HepG2 (cell line): ENCODE measurements around the gene FGGY. TPM values are rescaled to one million over a fixed set of nuclear protein-coding genes. Genes with fewer than 3 reads are reported as not detected.

Experiments used
- ATAC-seq: fragments of 200-7000 bp; cut with Tn5 transposase; 3 replicates; pipeline ENCODE4 v1.9.1; 2020; ENCODE audit warnings: mild to moderate bottlenecking, moderate library complexity
- BruUV-seq: library from RNA; stranded (reverse); fragments of 400-500 nt; replicated peaks from 2 replicates; lab custom pipeline; 2021; lab: Mats Ljungman, UMichigan
- CTCF ChIA-PET: fragments of 300-600 bp; formaldehyde crosslinking; extraction: SDS; loops from one replicate; lab custom pipeline; 2021; ENCODE audit warnings: low total read pairs, inconsistent platforms, low intra/inter-chr PET ratio; lab: Yijun Ruan, JAX
- POLR2A ChIA-PET: fragments of 350-600 bp; sonication (Branson Sonifier 250); formaldehyde crosslinking; loops from one replicate; lab custom pipeline; 2020; ENCODE audit warnings: antibody characterized with exemption, inconsistent platforms; lab: Yijun Ruan, JAX
- DNase-seq: peaks from one replicate; pipeline ENCODE4 v3.0.0-alpha.2; 2015; ENCODE audit warnings: low spot score
- FAIRE-seq: peaks from 3 replicates; lab custom pipeline; 2011; peaks lifted over from hg19 to GRCh38; lab: Jason Lieb, UNC
- H2AFZ ChIP-seq: one replicate; pipeline ENCODE4 v1.6.1; 2011; ENCODE audit warnings: low read length, inconsistent platforms
- H3K27ac ChIP-seq: fragments of 300-600 bp; 3 replicates; pipeline ENCODE4 v1.8.0; 2011; ENCODE audit warnings: mixed run types, mild to moderate bottlenecking, mixed read lengths, low read length, inconsistent platforms; ENCODE audit not compliant: insufficient read depth; ENCODE audit errors: extremely low read length
- H3K27me3 ChIP-seq, 2 experiments: fragments of 200-600 bp in 1 of 2; 2 replicates in 1 of 2; 3 replicates in 1 of 2; pipeline versions ENCODE4 v1.6.0 to v1.8.0; 2011; ENCODE audit warnings: low read length in 2 of 2, mild to moderate bottlenecking in 2 of 2, moderate library complexity in 2 of 2, inconsistent platforms in 1 of 2; ENCODE audit not compliant: insufficient read depth in 2 of 2, control insufficient read depth in 1 of 2
- H3K36me3 ChIP-seq, 2 experiments: fragments of 200-600 bp in 1 of 2; replicated peaks in 1 of 2; 2 replicates in 1 of 2; 3 replicates in 1 of 2; pipeline versions ENCODE4 v1.5.1 to v1.8.0; 2011; ENCODE audit warnings: low read length in 2 of 2, inconsistent platforms in 1 of 2; ENCODE audit not compliant: insufficient read depth in 2 of 2, control insufficient read depth in 1 of 2
- H3K4me1 ChIP-seq: 2 replicates; pipeline ENCODE4 v1.5.1; 2012; ENCODE audit warnings: low read length, inconsistent platforms; ENCODE audit not compliant: insufficient read depth
- H3K4me2 ChIP-seq: 2 replicates; pipeline ENCODE4 v1.6.0; 2011; ENCODE audit warnings: low read depth, low read length, inconsistent platforms
- H3K4me3 ChIP-seq, 3 experiments: fragments of 200-600 bp in 1 of 3; sonication (generic), shearing (Covaris generic) in 1 of 3; replicated peaks in 1 of 3; 2 replicates each; pipeline ENCODE4 v1.5.1; 2011 to 2016; ENCODE audit warnings: low read length in 3 of 3, inconsistent platforms in 2 of 3, low read depth in 2 of 3, mild to moderate bottlenecking in 2 of 3, control low read depth in 1 of 3, mixed read lengths in 1 of 3; ENCODE audit not compliant: insufficient read depth in 1 of 3
- H3K79me2 ChIP-seq: one replicate; pipeline ENCODE4 v1.6.1; 2011; ENCODE audit warnings: low read length, inconsistent platforms; ENCODE audit not compliant: insufficient read depth
- H3K9ac ChIP-seq: 2 replicates; pipeline ENCODE4 v1.6.0; 2011; ENCODE audit warnings: mild to moderate bottlenecking, low read depth, low read length, inconsistent platforms; ENCODE audit not compliant: insufficient read depth
- H3K9me3 ChIP-seq: 2 replicates; pipeline ENCODE4 v1.5.1; 2012; ENCODE audit warnings: mild to moderate bottlenecking, low read length
- H4K20me1 ChIP-seq: 2 replicates; pipeline ENCODE4 v1.6.0; 2011; ENCODE audit warnings: inconsistent platforms, mild to moderate bottlenecking, low read length, moderate library complexity; ENCODE audit not compliant: insufficient read depth
- ATF7 ChIP-seq, 2 experiments: fragments of 450-650 bp in 1 of 2; sonication (generic) in 1 of 2; formaldehyde crosslinking in 1 of 2; IDR thresholded peaks; 2 replicates each; pipeline versions ENCODE4 v1.4.0 to v1.6.1; 2016 to 2020; ENCODE audit warnings: antibody characterized with exemption in 1 of 2, mild to moderate bottlenecking in 1 of 2, missing genetic modification reagents in 1 of 2
- CAMTA2 ChIP-seq: sonication (generic); formaldehyde crosslinking; IDR thresholded peaks from 2 replicates; pipeline ENCODE4 v1.4.0; 2020; ENCODE audit warnings: mild to moderate bottlenecking, missing genetic modification reagents, borderline replicate concordance
- HNF4G ChIP-seq, 2 experiments: sonication (generic) in 1 of 2; formaldehyde crosslinking in 1 of 2; IDR thresholded peaks; 2 replicates each; pipeline versions ENCODE4 v1.4.0 to v1.6.1; 2011 to 2020; ENCODE audit warnings: borderline replicate concordance in 2 of 2, low read depth in 2 of 2, mild to moderate bottlenecking in 2 of 2, low read length in 1 of 2, missing genetic modification reagents in 1 of 2, moderate library complexity in 1 of 2
- PRMT3 ChIP-seq: sonication (generic); formaldehyde crosslinking; IDR thresholded peaks from 2 replicates; pipeline ENCODE4 v1.8.1; 2022; ENCODE audit warnings: low read depth, mild to moderate bottlenecking, moderate library complexity, missing genetic modification reagents, borderline replicate concordance
- RBM39 ChIP-seq: fragments of 200-400 bp; formaldehyde crosslinking; IDR thresholded peaks from one replicate; pipeline ENCODE4 v1.6.1; 2018; ENCODE audit warnings: antibody characterized with exemption, mild to moderate bottlenecking, low read depth, low read length; ENCODE audit not compliant: poor library complexity, severe bottlenecking
- ZNF496 ChIP-seq: sonication (generic); formaldehyde crosslinking; IDR thresholded peaks from 2 replicates; pipeline ENCODE4 v1.8.1; 2023; ENCODE audit warnings: mild to moderate bottlenecking, moderate library complexity, missing genetic modification reagents; ENCODE audit not compliant: insufficient replicate concordance
- WGBS: methylation state at CpG from one replicate; pipeline ENCODE4 v1.1.6; 2017; ENCODE audit warnings: low lambda C conversion rate; 5-methylcytosine and 5-hydroxymethylcytosine counted together
- in situ Hi-C: cut with HindIII; loops from 2 replicates; pipeline ENCODE4 v1.10.0; 2017; ENCODE audit warnings: low pct_unique_long_range_greater_than_20kb; ENCODE audit not compliant: extremely low pct_ligation_motif_present
- intact Hi-C: fragments of 100-400 bp; cut with micrococcal nuclease; formaldehyde crosslinking; loops from one replicate; pipeline ENCODE4 v1.10.0; 2022; ENCODE audit not compliant: unreplicated experiment
- polyA plus RNA-seq, 8 experiments: library from polyadenylated mRNA; depleted of rRNA in 3 of 8; stranded (reverse) in 7 of 8; unstranded in 1 of 8; fragments of >200 nt; fragmentation: Illumina TruSeq in 4 of 8; extraction: Trizol in 4 of 8; gene quantifications; 2 replicates each; pipeline versions ENCODE4 v1.2.1 to v1.2.3, GENCODE V29; 2011 to 2016; ENCODE audit warnings: low read depth in 4 of 8, missing spikeins in 1 of 8, mixed read lengths in 1 of 8; ENCODE audit not compliant: insufficient read depth in 1 of 8
- total RNA-seq, 5 experiments: library from RNA; depleted of rRNA; stranded (reverse); fragments of >200 nt; fragmentation: Illumina TruSeq; extraction: Trizol; gene quantifications; 2 replicates each; pipeline ENCODE4 v1.2.3, GENCODE V29; 2016; ENCODE audit warnings: low read depth in 1 of 5
- TF ChIP-seq, protein P1 (sequence below): sonication (generic); formaldehyde crosslinking; IDR thresholded peaks from 2 replicates; pipeline ENCODE4 v1.4.0; 2020; ENCODE audit warnings: mild to moderate bottlenecking, missing genetic modification reagents

The FGGY gene
- total and polyA plus RNA-seq, 2 of the 13 experiments (the other 11 are each of a cell fraction or from before 2014, with no cell fraction given): 15.7 to 27.5 TPM

DNA sequence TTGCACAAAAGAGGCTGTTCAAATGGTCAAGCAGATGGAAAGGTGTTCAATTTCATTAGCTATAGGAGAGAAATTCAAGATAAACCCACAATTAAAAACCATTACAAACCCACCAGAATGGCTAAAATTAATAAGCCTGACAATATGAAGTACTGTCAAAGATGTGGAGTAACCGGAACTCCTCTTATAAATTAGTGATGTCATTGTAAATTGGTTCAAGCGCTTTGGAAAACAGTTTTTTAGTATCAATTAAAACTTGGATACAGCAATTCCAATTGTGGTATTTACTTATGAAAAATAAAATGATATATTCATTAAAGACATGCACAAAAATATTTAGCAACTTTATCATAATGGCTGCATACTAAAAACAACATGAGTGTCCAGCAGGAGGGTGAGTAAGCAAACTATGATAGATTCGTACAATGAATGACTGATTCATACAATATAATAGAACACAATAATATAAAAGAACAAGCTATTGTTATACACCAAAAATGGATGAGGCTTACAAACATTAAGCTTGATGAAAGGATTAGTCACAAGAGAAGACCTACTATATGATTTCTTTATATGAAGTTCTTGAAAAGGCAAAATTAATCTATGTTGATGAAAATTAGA is 38.4 kb upstream of the FGGY start:
- POLR2A ChIA-PET: no interaction called here

DNA sequence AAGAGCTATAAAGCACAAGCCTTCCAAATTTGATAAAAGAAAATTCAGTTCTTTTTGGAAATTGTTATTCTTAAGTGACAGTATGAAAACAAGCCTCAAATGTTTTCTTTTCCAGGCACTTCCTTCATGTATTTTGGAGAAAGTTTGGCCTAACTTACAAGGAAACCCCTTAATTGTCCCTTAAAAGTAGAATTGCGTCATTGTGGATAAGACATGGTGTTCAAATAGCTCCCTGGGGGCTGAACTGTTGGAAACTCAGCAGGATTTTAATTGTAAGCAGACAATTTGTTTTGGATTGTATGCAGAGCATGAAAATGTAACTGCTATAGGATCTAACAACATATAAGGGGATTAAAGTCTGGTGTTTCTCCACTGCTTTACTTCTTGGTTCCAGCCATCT is 35.4 kb upstream of the FGGY start:
- ChIA-PET CTCF (no interaction called here), POLR2A (no interaction called here)
- H4K20me1 ChIP-seq: no peaks in the 10 kb centered on the region
- no peak overlapping the region for H3K9ac ChIP-seq
- no peak overlapping the region for H2AFZ ChIP-seq
- no peaks in the 10 kb centered on the region for H3K36me3 ChIP-seq
- H3K4me2 ChIP-seq: no peak overlapping the region
- DNase-seq (no peak), FAIRE-seq (no peak), ATAC-seq (no peak)
- in situ Hi-C loops: no loop called here
- TF ChIP-seq CAMTA2 (no peak), RBM39 (no peak), PRMT3 (CRISPR knock-in tag) (no peak)
- TF ChIP-seq, protein P1, sequence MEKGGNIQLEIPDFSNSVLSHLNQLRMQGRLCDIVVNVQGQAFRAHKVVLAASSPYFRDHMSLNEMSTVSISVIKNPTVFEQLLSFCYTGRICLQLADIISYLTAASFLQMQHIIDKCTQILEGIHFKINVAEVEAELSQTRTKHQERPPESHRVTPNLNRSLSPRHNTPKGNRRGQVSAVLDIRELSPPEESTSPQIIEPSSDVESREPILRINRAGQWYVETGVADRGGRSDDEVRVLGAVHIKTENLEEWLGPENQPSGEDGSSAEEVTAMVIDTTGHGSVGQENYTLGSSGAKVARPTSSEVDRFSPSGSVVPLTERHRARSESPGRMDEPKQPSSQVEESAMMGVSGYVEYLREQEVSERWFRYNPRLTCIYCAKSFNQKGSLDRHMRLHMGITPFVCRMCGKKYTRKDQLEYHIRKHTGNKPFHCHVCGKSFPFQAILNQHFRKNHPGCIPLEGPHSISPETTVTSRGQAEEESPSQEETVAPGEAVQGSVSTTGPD: no peak
- peaks cover 0 to 13% of the 10 kb centered on the region in 2 experiments; a peak in 1 of 5 replicates for H3K27me3 ChIP-seq
- WGBS: 21% methylated on average over 1 of the region's 1 CpG
- no TSS peak for BruUV-seq
- no peaks in the 10 kb centered on the region for H3K4me1 ChIP-seq
- no peaks in the 10 kb centered on the region for H3K9me3 ChIP-seq
- no peak overlapping the region for H3K27ac ChIP-seq
- H3K4me3 ChIP-seq: no peak overlapping the region
- intact Hi-C loops: no loop called here
- H3K79me2 ChIP-seq: no peaks in the 10 kb centered on the region

More for the DNA sequence above, 38.4 kb upstream of the FGGY start:
- Histone ChIP-seq H4K20me1 (no peaks in the 10 kb centered on the region), H3K9me3 (no peaks in the 10 kb centered on the region), H3K4me3 (no peak overlapping the region), H3K36me3 (no peaks in the 10 kb centered on the region), H3K79me2 (no peaks in the 10 kb centered on the region), H3K4me1 (no peaks in the 10 kb centered on the region), H3K27ac (no peak overlapping the region), H3K9ac (no peak overlapping the region), H3K4me2 (no peak overlapping the region), H3K27me3 (peaks cover 0 to 4% of the 10 kb centered on the region in 2 experiments; a peak in 1 of 5 replicates), H2AFZ (no peak overlapping the region)
- FAIRE-seq (no peak), ATAC-seq (no peak), DNase-seq (no peak)
- TF ChIP-seq HNF4G (IDR thresholded peaks at IDR 0.05; ENCODE audit: borderline replicate concordance, low read depth, low read length) (no peak), HNF4G (CRISPR knock-in tag; IDR thresholded peaks at IDR 0.05; ENCODE audit: borderline replicate concordance, low read depth) (no peak), ATF7 (IDR thresholded peaks at IDR 0.05) (peak; percentile 68), ATF7 (CRISPR knock-in tag; IDR thresholded peaks at IDR 0.05) (no peak), ZNF496 (CRISPR knock-in tag) (no peak)
- no TSS peak for BruUV-seq
- CTCF ChIA-PET: no interaction called here
- in situ Hi-C loops (no loop called here), intact Hi-C loops (no loop called here)
- 46% methylated on average over 3 of the region's 3 CpGs for WGBS
